ENCODE measurements around the gene BMAL1. TPM values are rescaled to one million over a fixed set of nuclear protein-coding genes. Genes with fewer than 3 reads are reported as not detected.

Gene BMAL1
- total and polyA plus RNA-seq, 2 of the 8 experiments (the other 6 are each of a cell fraction or from before 2014, with no cell fraction given): 6.8 to 6.9 TPM

DNA sequence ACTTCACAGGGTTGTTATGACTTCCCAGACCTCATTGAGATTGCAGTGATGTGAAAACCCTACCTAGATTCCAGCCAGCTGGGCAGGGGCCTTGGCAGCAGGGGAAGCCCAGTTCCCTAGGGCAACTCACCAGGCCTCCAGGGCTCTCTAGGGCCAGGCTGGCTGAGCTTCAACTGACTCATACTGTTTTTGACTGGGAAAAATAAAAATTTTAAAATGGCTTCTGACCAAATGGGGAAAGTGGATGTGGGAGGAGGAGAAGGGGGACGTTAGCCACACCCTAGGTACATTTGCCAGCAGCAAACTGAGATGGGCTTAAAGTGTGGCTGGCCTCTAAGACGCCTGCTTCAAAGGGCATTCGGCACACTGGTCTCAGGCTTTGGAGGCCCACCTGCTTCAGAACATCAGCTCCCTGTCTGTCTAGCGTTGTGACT lies 39.0 kb downstream of the BMAL1 start:
- no peaks in the 10 kb centered on the region for H3K79me2 ChIP-seq (ENCODE audit: control insufficient read depth in 1 of 2, insufficient read depth in 2 of 2, low read length in 2 of 2)
- no peak overlapping the region for H3K18ac ChIP-seq (ENCODE audit: extremely low read depth, low read length)

More for the DNA sequence above, 39.0 kb downstream of the BMAL1 start:
- Histone ChIP-seq H3K23me2 (ENCODE audit: low read depth, low read length) (no peaks in the 10 kb centered on the region), H4K91ac (replicated peaks; ENCODE audit: insufficient read length, low read length) (no peak overlapping the region), H2BK5ac (ENCODE audit: low read depth, low read length) (no peak overlapping the region), H4K8ac (ENCODE audit: extremely low read depth, insufficient read depth, low read length) (no peak overlapping the region), H3K4me2 (ENCODE audit: insufficient read depth in 1 of 2, low read depth in 2 of 2, low read length in 2 of 2) (no peak overlapping the region), H3K4me1 (replicated peaks in 1 of 4; ENCODE audit: control insufficient read depth in 3 of 4, insufficient read depth in 4 of 4, low read length in 3 of 4) (peaks cover 0 to 11% (median 4%) of the 10 kb centered on the region in 4 experiments; a peak in 5 of 7 replicates), H2AK5ac (ENCODE audit: low read depth, low read length) (no peak overlapping the region), H3K36me3 (ENCODE audit: control insufficient read depth in 2 of 4, insufficient read depth in 4 of 4, low read length in 3 of 4) (no peaks in the 10 kb centered on the region), H3K4ac (replicated peaks; ENCODE audit: insufficient read length, low read depth, low read length) (no peak overlapping the region), H2BK12ac (ENCODE audit: low read depth, low read length) (no peak overlapping the region), H3K79me1 (ENCODE audit: low read depth, low read length) (no peaks in the 10 kb centered on the region; the same call in 1 of the 2 replicates), H3K27ac (ENCODE audit: low read depth, low read length) (no peak overlapping the region), H3K9ac (replicated peaks in 1 of 4; ENCODE audit: extremely low read depth in 1 of 4, low read depth in 3 of 4, low read length in 3 of 4) (no peak overlapping the region), H3K27me3 (replicated peaks in 1 of 4; ENCODE audit: control insufficient read depth in 3 of 4, extremely low read depth in 1 of 4, insufficient read depth in 3 of 4, low read length in 3 of 4) (no peaks in the 10 kb centered on the region), H4K20me1 (replicated peaks in 1 of 2; ENCODE audit: control insufficient read depth in 1 of 2, insufficient read depth in 2 of 2, low read length in 2 of 2) (no peaks in the 10 kb centered on the region), H2BK120ac (replicated peaks; ENCODE audit: low read depth, low read length) (no peak overlapping the region), H3K9me3 (ENCODE audit: insufficient read depth in 2 of 2, low read depth in 1 of 2, low read length in 1 of 2) (no peaks in the 10 kb centered on the region), H3K56ac (replicated peaks; ENCODE audit: insufficient read length, low read depth, low read length) (no peak overlapping the region), H3K23ac (ENCODE audit: insufficient read length) (no peak overlapping the region), H3K14ac (ENCODE audit: insufficient read length) (no peak overlapping the region), H3K4me3 (ENCODE audit: extremely low read depth in 1 of 4, insufficient read depth in 2 of 4, low read depth in 3 of 4, low read length in 4 of 4) (no peak overlapping the region), H2BK15ac (ENCODE audit: low read length) (no peak overlapping the region), H2AFZ (ENCODE audit: low read length) (no peak overlapping the region), H4K5ac (ENCODE audit: insufficient read length, low read depth, low read length) (no peak overlapping the region), H2BK20ac (ENCODE audit: low read length) (no peak overlapping the region)
- ChIA-PET CTCF (ENCODE audit: partially characterized antibody) (interaction anchor here (0.8 to 4.0 kb wide), 6 partner anchors 14 to 171 kb away, joined by 3 to 31 read pairs (median 4); no protein-coding TSS in a partner anchor), POLR2A (ENCODE audit: partially characterized antibody) (no interaction called here)
- TF ChIP-seq RFX5 (IDR thresholded peaks at IDR 0.05; ENCODE audit: borderline replicate concordance, low read depth, low read length): no peak
- TF ChIP-seq SRF (IDR thresholded peaks at IDR 0.05; ENCODE audit: low read depth, low read length): no peak
- TF ChIP-seq EP300 (IDR thresholded peaks at IDR 0.05; ENCODE audit: borderline replicate concordance in 1 of 2, low read depth in 2 of 2, low read length in 2 of 2): no peak
- no peak for TF ChIP-seq TCF12 (IDR thresholded peaks at IDR 0.05; ENCODE audit: low read depth, low read length)
- TF ChIP-seq SIN3A (conservative IDR thresholded peaks at IDR 0.05 in 1 of 2, IDR thresholded peaks at IDR 0.05 in 1 of 2; ENCODE audit: low read depth in 1 of 2, low read length in 2 of 2): no peak
- TF ChIP-seq GTF2F1 (IDR thresholded peaks at IDR 0.05; ENCODE audit: borderline replicate concordance, low read depth, low read length): no peak
- TF ChIP-seq BCL11A (IDR thresholded peaks at IDR 0.05; ENCODE audit: low read depth in 2 of 2, low read length in 2 of 2): no peak
- TF ChIP-seq, protein P1, sequence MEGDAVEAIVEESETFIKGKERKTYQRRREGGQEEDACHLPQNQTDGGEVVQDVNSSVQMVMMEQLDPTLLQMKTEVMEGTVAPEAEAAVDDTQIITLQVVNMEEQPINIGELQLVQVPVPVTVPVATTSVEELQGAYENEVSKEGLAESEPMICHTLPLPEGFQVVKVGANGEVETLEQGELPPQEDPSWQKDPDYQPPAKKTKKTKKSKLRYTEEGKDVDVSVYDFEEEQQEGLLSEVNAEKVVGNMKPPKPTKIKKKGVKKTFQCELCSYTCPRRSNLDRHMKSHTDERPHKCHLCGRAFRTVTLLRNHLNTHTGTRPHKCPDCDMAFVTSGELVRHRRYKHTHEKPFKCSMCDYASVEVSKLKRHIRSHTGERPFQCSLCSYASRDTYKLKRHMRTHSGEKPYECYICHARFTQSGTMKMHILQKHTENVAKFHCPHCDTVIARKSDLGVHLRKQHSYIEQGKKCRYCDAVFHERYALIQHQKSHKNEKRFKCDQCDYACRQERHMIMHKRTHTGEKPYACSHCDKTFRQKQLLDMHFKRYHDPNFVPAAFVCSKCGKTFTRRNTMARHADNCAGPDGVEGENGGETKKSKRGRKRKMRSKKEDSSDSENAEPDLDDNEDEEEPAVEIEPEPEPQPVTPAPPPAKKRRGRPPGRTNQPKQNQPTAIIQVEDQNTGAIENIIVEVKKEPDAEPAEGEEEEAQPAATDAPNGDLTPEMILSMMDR (IDR thresholded peaks at IDR 0.05; ENCODE audit: control extremely low read depth in 1 of 3, insufficient read depth in 1 of 3, low read depth in 1 of 3, low read length in 3 of 3): no peak
- DNase-seq (ENCODE audit: low read depth in 1 of 2, low spot score in 2 of 2) (no peak), FAIRE-seq (no peak)
- 89% methylated on average over 4 of the region's 4 CpGs; no CpG with 5 or more reads in 1 of the 2 experiments for whole genome bisulfite sequencing, 2 experiments (ENCODE audit: extremely low coverage in 1 of 2, insufficient coverage in 1 of 2, insufficient read length in 1 of 2, insufficient replicate concordance in 2 of 2, low coverage in 1 of 2, low lambda C conversion rate in 2 of 2, missing lambda C conversion rate in 1 of 2)

Measured in H1 (cell line).